GM12874 (cell line): ENCODE measurements around the gene RAB29.

Source experiments
- TF ChIP-seq, protein P1 (sequence below): IDR thresholded peaks from 2 replicates; pipeline ENCODE4 v1.5.1; 2011; ENCODE audit warnings: low read depth, mild to moderate bottlenecking, control low read depth, low read length, moderate library complexity; ENCODE audit not compliant: insufficient read depth

The RAB29 gene, protein sequence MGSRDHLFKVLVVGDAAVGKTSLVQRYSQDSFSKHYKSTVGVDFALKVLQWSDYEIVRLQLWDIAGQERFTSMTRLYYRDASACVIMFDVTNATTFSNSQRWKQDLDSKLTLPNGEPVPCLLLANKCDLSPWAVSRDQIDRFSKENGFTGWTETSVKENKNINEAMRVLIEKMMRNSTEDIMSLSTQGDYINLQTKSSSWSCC

DNA sequence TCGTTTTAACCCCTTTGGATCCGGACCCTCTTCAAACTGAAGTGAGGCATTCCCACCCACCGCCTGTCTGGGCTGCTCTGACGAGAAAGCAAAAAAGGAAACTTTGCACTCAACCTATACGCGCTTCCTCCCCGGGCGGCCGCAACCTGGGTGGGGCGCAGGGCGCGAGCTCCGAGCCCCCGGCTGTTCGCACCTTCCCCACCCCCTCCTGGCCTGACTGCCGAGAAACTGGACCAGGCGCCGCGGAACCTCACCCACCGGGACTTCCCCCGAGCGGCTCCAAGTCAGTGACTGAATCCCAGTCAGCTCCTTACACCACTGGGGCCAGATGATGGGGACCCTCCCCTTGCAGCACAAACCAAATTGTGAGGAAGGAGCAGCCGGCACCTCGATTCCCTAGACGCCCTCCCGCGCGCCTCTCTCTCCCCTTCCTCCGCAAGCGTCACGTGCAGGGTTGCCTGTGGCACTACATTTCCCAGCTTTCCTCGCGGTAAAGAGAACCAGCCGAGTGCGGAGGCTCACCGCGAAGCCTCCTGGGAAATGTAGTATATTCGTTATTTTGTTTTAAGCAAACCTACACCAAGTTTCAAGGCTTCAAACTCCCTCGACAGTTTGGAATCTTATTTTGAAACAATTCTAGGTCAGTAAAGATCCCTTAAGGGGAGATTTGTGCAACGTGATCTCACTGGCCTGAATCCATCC, at the start of gene RAB29:
Gene RAB29 (minus strand): TSS at position 468 of the 702 bp plus-strand sequence. CDS start 526 bp downstream, outside the sequence.
- TF ChIP-seq, protein P1, sequence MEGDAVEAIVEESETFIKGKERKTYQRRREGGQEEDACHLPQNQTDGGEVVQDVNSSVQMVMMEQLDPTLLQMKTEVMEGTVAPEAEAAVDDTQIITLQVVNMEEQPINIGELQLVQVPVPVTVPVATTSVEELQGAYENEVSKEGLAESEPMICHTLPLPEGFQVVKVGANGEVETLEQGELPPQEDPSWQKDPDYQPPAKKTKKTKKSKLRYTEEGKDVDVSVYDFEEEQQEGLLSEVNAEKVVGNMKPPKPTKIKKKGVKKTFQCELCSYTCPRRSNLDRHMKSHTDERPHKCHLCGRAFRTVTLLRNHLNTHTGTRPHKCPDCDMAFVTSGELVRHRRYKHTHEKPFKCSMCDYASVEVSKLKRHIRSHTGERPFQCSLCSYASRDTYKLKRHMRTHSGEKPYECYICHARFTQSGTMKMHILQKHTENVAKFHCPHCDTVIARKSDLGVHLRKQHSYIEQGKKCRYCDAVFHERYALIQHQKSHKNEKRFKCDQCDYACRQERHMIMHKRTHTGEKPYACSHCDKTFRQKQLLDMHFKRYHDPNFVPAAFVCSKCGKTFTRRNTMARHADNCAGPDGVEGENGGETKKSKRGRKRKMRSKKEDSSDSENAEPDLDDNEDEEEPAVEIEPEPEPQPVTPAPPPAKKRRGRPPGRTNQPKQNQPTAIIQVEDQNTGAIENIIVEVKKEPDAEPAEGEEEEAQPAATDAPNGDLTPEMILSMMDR: no peak

DNA sequence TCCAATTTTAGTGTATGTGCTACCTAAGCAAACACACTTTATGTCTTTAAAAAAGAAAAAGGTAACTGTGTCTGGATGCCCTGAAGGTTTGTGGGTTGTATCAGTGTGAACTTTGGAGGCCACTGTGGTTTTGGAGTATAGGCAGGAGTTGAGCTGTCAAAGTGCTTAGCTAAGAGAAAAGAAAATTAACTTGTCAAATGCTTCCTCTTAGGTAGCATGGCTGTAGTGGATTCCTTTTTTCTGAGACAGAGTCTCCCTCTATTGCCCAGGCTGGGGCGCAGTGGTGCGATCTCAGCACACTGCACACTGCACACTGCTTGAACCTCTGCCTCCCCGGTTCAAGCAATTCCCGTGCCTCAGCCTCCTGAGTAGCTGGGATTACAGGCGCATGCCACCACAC, 48.9 kb upstream of the RAB29 start:
- TF ChIP-seq, protein P1: no peak

DNA sequence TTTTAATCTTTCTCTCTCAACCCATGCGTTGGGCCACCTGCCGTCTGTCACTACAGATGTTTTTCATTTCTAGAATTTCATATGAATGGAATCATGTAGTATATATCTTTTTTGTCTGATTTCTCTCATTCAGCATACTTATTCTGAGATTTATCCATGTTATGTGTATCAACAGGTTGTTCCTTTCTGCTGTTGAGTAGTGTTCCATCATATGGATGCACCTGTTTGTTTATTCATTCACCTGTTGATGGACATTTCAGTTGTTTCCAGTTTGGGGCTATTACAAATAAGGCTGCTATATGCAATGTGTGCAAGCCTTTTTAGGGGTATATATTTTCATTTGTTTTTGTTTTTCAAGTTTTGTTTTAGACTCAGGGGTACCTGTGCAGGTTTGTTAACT, 47.1 kb upstream of the RAB29 start:
- TF ChIP-seq, protein P1: no peak

DNA sequence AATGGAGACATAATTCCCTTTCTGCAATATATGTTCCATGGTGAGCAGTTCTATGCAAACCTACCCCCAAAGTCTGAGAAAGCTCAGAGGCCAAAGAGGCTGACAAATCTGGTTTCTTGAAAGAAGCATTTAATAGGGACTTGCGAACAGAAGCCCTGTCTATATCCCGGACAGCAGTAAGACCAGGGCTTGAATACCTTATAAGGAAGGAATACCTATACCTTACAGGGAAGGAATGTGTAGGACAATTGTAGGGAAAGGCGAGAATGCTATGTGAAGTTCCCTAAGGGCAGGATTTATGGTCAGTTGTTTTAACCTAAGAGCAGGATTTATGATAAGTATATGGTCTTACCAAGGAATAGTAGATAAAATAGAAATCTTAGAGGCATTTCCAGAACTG, 42.7 kb upstream of the RAB29 start:
- TF ChIP-seq, protein P1: no peak

DNA sequence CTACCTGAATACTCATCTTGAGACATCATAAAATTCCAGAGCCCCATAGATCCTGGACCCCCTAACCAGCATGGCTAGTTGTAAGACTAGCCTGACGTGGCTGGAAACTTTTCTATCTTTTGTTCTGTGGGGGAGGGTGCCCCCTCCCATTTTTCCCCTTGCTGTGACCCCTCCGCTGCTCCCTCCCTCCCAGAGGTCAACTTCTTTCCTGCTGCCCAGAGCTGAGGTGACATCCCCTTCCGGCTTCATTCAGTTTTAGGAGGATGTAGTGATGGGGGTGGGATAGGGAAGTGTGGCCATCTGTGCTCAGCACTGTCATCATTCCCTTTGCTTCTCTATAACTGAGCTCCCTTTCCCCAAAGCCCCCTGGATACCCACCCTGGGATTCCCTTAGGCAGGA, 42.1 kb upstream of the RAB29 start:
- TF ChIP-seq, protein P1: no peak

DNA sequence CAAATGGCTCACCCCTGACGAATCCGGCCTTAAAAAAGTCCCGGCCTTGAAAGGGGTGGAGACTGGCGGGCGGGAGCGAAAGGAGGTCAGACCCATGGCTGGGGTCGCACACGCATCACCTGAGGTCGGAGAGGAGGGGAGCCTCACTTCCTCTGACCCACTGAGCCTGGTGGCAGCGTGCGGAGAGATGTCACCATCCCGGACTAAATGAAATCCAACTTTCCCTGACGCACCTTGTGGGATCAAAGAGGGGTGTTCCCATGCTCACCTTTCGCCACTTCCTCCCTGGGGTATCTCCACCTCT, 38.4 kb upstream of the RAB29 start:
- TF ChIP-seq, protein P1: no peak

DNA sequence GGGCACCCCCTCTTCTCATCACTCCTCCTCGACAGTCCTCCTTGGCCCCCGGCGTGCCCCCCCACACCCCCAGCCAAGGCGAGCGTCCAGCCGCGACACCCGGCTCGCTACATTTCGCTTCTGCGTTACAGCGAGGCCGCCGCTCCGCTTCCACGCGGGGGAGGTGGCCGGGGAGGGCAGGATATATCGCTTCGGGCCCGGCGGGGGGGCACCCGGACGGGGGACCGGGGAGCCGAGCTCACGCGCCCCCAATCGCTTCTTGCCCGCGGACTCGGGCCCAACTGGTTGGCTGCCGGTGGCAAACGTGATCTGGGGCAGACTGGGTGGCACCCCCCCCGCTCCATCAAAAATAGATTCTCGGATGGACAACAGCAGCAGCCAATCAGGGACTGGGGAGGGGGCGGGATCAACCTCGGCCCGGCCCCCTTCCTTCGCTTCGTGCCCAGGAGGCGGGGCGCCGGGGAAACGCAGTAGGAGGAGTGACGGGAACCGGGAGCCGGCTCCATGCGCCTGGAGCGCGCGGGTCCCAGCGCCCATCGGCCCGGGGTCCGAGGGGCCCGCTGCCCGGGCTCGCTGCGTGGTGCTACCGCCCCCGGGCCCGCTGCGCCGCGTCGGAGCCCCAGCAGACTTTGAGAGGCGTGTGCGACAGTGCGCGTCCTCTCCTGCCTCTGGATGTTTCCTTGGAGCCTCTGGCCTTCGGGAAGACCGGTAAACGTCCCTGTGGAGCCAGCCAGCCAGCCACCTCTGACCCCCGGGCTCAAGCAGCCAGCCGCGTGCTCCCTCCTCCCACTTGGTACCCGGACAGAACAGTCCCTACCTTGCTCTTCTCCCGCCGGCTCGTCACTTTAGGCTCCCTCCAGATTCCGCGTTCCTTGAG, 37.8 kb upstream of the RAB29 start, which contains the start of gene SLC41A1:
Gene SLC41A1 (minus strand): TSS at position 321 of the 877 bp plus-strand sequence. CDS start 2,757 bp downstream, outside the sequence.
- TF ChIP-seq, protein P1: no peak
